ENCODE measurements around the gene DPP6. TPM values are rescaled to one million over a fixed set of nuclear protein-coding genes. Genes with fewer than 3 reads are reported as not detected.

Gene DPP6
- total RNA-seq, 1 donor from 2014 or later: not detected

GRCh38 chr7:154504918-154505317 is 452.7 kb downstream of the DPP6 start:
- DNase-seq (ENCODE audit: extremely low read depth, low read depth, low spot score): no peak

DNA sequence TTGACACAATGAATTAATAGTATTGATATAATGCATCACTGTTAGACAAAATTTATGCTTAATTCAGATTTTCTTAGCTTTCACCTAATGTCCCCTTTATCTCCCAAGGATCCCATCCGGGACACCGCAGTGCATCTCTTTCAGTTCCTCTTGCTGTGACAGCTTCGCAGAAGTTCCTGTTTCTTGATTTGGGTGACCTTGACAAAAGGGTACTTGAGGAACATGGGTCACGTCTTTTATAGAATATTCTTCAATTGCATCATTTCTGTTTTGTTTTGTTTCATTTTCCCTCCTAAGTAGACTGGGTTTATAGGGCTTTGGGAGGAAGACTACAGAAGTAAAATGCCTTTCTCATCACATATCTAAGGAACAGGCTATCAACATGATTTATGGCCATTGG is 453.2 kb downstream of the DPP6 start:
- DNase-seq (ENCODE audit: extremely low read depth, low read depth, low spot score): no peak

GRCh38 chr7:154509192-154509591 is 457.0 kb downstream of the DPP6 start:
- no peak for DNase-seq (ENCODE audit: extremely low read depth, low read depth, low spot score)

- DNase-seq (ENCODE audit: extremely low read depth, low read depth, low spot score): no peak
Observed at GRCh38 chr7:154512121-154512833, 460.1 kb downstream of the DPP6 start.

DNA sequence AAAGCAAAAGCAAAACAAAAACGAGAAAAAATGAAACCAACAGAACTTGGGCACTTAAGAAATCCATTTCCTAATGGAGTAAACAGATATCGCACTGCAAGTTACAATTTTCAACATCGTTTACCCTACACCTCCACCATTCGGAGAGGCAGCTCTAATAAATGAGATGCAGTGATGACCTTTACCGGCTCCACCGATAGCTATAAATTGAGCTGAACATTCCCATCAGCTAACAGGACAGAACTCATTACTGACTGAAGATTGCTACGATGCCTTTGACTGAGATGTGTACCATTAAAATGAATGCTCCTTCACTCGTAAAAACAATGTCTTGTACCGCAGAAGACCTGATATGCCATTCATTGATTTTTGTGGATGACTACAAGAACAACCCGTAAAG is 465.6 kb downstream of the DPP6 start:
- DNase-seq (ENCODE audit: extremely low read depth, low read depth, low spot score): no peak

GRCh38 chr7:154519229-154519628 is 467.0 kb downstream of the DPP6 start:
- DNase-seq (ENCODE audit: extremely low read depth, low read depth, low spot score): no peak

- no peak for DNase-seq (ENCODE audit: extremely low read depth, low read depth, low spot score)
Observed at GRCh38 chr7:154530136-154530535, 477.9 kb downstream of the DPP6 start.

GRCh38 chr7:154532771-154533170 is 480.6 kb downstream of the DPP6 start:
- no peak for DNase-seq (ENCODE audit: extremely low read depth, low read depth, low spot score)

DNA sequence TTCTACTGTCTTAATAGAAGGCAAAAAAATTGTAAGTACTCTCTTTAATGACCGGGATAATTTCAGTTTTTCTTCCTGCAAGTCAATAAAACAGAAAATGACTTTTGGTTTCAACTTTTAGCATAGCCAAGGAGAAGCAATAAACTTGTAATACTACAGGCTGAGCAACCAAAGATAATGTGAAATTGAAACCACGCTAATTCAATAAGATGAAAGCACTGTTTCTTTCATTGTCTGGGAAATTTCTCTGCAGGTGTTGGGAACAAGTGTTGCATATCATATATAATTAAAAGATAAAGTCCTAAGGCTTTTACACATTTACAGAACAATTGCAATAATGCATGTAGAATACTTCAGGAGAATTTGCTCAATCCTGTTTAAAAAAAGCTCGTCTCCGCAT is 488.4 kb downstream of the DPP6 start:
- DNase-seq (ENCODE audit: extremely low read depth, low read depth, low spot score): no peak

DNA sequence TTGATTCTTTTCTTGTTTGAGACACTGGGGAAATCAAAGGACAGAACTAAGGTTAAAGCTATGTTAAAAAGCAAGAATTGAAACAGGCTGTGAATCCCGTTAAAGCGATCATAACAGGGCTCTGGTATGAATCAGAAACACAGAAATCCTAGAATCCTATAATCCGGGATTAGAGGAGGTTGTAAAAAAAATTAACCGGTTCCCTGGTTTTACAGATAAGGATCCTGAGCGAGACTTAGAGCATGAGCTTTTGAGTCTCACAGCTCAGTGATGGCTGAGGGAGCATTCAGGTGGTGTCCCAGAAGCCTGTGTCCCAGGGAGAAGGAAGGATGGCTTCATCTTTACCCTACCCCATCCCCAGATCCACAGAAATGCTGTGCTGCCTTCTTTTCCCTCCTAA is 489.4 kb downstream of the DPP6 start:
- DNase-seq (ENCODE audit: extremely low read depth, low read depth, low spot score): no peak

GRCh38 chr7:154546946-154547587 is 494.9 kb downstream of the DPP6 start:
- no peak for DNase-seq (ENCODE audit: extremely low read depth, low read depth, low spot score)

- no peak for DNase-seq (ENCODE audit: extremely low read depth, low read depth, low spot score)
Observed at GRCh38 chr7:154553711-154554265, 501.6 kb downstream of the DPP6 start.

DNA sequence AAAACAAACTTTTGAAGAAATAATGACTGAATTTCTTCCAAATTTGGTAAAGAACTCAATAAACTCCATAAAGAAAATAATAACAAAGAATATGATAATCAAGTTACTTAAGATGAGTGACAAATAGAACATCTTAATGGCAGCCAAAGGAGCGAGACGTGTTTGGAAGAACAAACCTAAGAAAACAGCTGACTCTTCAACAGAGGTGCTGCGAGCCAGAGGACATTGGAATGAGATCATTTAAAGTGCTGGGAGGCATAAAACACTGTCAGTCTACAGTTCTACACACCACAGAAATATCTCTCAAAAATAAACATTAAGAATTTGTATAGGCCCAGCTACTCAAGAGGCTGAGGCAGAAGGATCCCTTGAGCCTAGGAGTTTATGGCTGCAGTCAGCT is 507.3 kb downstream of the DPP6 start:
- no peak for DNase-seq (ENCODE audit: extremely low read depth, low read depth, low spot score)

DNA sequence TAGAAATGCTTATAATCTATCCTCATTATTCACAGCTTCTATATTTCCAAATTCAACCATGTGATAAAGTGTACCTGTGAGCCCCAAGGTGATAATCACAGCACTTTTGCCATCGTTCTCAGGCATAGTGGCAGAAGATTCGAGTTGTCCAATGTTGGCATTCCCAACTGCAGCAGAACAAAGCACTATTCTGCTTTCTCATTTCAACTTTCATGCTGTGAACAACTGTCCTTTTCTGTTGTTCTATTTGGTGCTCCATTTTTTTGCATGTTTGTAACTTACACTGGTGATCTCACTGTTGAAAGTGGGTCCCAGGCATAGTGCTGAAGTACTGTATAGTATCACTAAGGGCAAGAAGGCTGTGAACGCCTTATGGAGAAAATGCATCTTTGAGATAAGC is 512.5 kb downstream of the DPP6 start:
- DNase-seq (ENCODE audit: extremely low read depth, low read depth, low spot score): no peak

- no peak for DNase-seq (ENCODE audit: extremely low read depth, low read depth, low spot score)
Observed at GRCh38 chr7:154566877-154567276, 514.7 kb downstream of the DPP6 start.

DNA sequence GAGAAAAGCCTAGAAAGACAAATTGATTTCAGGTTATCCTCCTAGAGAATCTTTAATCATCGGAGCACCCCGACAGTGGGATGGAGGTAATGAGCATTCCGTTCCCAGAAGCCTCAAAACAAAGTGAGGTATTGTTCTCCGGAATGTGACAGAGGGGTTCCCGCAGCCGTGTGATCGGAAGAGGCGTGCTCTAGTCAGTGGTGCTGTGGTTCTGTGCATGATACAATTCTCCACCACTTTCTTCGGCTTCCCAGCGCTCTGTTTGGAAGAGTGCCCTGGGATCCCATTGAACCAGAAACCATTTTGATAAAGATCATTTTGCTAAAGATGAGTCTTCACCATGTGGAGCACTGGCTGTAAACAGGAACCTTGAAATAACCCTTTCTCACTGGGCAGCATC is 516.1 kb downstream of the DPP6 start:
- no peak for DNase-seq (ENCODE audit: extremely low read depth, low read depth, low spot score)

GRCh38 chr7:154569916-154570315 is 517.7 kb downstream of the DPP6 start:
- no peak for DNase-seq (ENCODE audit: extremely low read depth, low read depth, low spot score)

DNA sequence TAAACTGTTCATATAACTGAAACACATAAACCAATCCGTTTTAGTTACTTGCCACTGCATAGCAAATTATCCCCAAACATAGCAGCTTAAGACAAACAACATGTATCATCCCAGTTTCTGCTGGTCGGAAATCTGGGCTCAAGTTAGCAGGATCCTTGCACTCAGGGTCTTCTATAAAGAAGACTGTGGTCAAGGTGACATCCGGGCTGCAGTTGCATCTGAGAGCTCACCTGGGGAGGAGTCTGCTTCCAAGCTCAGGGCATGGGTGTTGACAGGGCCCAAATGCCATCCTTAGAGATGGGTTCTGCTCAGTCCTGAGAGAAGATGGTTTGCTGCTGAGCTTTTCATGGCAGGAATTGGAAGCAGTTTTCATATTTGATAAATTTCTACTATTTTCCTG is 519.6 kb downstream of the DPP6 start:
- no peak for DNase-seq (ENCODE audit: extremely low read depth, low read depth, low spot score)

GRCh38 chr7:154574235-154574634 is 522.0 kb downstream of the DPP6 start:
- DNase-seq (ENCODE audit: extremely low read depth, low read depth, low spot score): no peak

GRCh38 chr7:154575497-154575896 is 523.3 kb downstream of the DPP6 start:
- no peak for DNase-seq (ENCODE audit: extremely low read depth, low read depth, low spot score)

DNA sequence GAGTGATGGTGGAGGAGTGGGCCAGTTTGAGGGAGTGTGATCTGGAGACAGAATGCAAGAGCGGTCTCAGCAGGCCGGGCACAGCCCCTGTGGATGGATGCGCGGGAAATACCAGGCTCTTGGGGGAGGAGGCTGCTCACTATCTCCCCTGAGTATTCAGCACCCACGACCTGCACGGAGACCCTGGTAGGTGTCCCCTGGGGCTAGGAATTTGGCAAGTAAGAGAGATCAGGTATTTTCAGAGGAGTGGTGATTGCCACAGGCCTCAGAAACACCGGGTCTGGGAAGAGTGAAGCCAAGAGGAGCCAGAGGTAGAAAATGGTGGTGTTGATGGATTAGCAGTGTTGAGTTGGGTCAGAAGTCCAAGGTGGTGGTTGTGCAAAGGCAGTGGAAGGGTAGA is 524.4 kb downstream of the DPP6 start:
- DNase-seq (ENCODE audit: extremely low read depth, low read depth, low spot score): no peak

DNA sequence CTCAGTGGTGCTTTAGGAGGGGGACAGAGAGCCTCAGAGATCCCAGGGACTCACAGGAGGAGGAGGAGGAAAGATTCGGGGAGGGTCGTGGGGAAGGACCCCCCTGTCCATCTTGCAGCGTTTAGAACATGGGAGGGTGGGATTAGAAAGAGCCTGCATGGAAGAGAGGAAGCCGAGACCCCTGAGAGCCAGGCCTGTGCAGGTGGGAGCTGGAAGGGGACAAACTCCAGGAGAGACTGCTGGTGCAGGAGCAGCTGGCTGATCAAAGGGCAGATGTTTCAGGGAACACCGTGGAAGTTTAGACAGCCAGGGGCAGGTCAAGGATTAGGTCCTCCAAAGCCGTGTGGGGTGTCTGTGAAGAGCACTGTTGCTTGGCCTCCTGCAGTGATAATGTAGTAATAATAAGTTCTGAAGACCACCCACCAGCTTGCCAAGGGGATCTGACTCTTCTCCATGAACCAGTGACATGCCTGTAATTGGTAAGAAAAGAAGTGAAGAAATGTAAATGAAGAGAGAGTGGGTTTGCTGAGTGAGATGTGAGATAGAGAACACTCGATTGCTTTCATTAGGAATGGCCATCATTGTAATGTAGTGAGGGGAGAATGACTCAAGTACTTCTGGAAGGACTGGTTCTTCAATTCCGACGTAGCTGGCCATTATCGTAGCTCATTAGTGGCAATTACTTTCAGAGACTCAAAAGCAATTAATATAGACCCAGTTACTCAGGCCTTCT is 525.1 kb downstream of the DPP6 start:
- no peak for DNase-seq (ENCODE audit: extremely low read depth, low read depth, low spot score)
